Measurements from ENCODE around the gene ATRNL1.

ATRNL1 gene

GRCh38 chr10:115903207-115903606, 810.0 kb downstream of the ATRNL1 start:
- no peaks in the 10 kb centered on the region for H4K20me1 ChIP-seq (ENCODE audit: insufficient read depth, low read length)
- H3K79me2 ChIP-seq (ENCODE audit: low read length), result no peaks in the 10 kb centered on the region
- no peak overlapping the region for H3K4me3 ChIP-seq (ENCODE audit: low read length)
- no peak overlapping the region for H2AFZ ChIP-seq (ENCODE audit: low read depth, low read length)
- no peak for TF ChIP-seq EZH2phosphoT487 (IDR thresholded peaks at IDR 0.05; ENCODE audit: low read depth)
- no peak for TF ChIP-seq CTCF (IDR thresholded peaks at IDR 0.05; ENCODE audit: low read depth, low read length)
- H3K27me3 ChIP-seq (ENCODE audit: low read depth, low read length), result no peaks in the 10 kb centered on the region
- no peak overlapping the region for H3K27ac ChIP-seq (ENCODE audit: low read length)
- H3K36me3 ChIP-seq (replicated peaks; ENCODE audit: low read depth, low read length), result no peaks in the 10 kb centered on the region
- no peaks in the 10 kb centered on the region for H3K9me3 ChIP-seq (ENCODE audit: insufficient read depth, low read length)
- H3K4me1 ChIP-seq (ENCODE audit: low read length), result no peaks in the 10 kb centered on the region
- no peak overlapping the region for H3K4me2 ChIP-seq (ENCODE audit: low read length)
- H3K9ac ChIP-seq (ENCODE audit: low read length), result no peak overlapping the region

- Histone ChIP-seq H4K20me1 (ENCODE audit: insufficient read depth, low read length) (no peaks in the 10 kb centered on the region), H3K4me2 (ENCODE audit: low read length) (no peak overlapping the region), H3K79me2 (ENCODE audit: low read length) (no peaks in the 10 kb centered on the region), H3K27me3 (ENCODE audit: low read depth, low read length) (no peaks in the 10 kb centered on the region), H3K36me3 (replicated peaks; ENCODE audit: low read depth, low read length) (no peaks in the 10 kb centered on the region), H2AFZ (ENCODE audit: low read depth, low read length) (no peak overlapping the region), H3K9ac (ENCODE audit: low read length) (no peak overlapping the region), H3K4me3 (ENCODE audit: low read length) (no peak overlapping the region), H3K27ac (ENCODE audit: low read length) (no peak overlapping the region), H3K4me1 (ENCODE audit: low read length) (no peaks in the 10 kb centered on the region), H3K9me3 (ENCODE audit: insufficient read depth, low read length) (no peaks in the 10 kb centered on the region)
- TF ChIP-seq EZH2phosphoT487 (IDR thresholded peaks at IDR 0.05; ENCODE audit: low read depth), result no peak
- TF ChIP-seq CTCF (IDR thresholded peaks at IDR 0.05; ENCODE audit: low read depth, low read length), result no peak
Observed at GRCh38 chr10:115903845-115904244, 810.7 kb downstream of the ATRNL1 start.

- no peaks in the 10 kb centered on the region for H3K36me3 ChIP-seq (replicated peaks; ENCODE audit: low read depth, low read length)
- H3K27ac ChIP-seq (ENCODE audit: low read length), result no peak overlapping the region
- H2AFZ ChIP-seq (ENCODE audit: low read depth, low read length), result no peak overlapping the region
- no peaks in the 10 kb centered on the region for H3K79me2 ChIP-seq (ENCODE audit: low read length)
- H3K27me3 ChIP-seq (ENCODE audit: low read depth, low read length), result no peaks in the 10 kb centered on the region
- no peak overlapping the region for H3K4me2 ChIP-seq (ENCODE audit: low read length)
- TF ChIP-seq CTCF (IDR thresholded peaks at IDR 0.05; ENCODE audit: low read depth, low read length) (no peak), EZH2phosphoT487 (IDR thresholded peaks at IDR 0.05; ENCODE audit: low read depth) (no peak)
- H3K9ac ChIP-seq (ENCODE audit: low read length), result no peak overlapping the region
- no peak overlapping the region for H3K4me3 ChIP-seq (ENCODE audit: low read length)
- no peaks in the 10 kb centered on the region for H3K4me1 ChIP-seq (ENCODE audit: low read length)
- no peaks in the 10 kb centered on the region for H3K9me3 ChIP-seq (ENCODE audit: insufficient read depth, low read length)
- H4K20me1 ChIP-seq (ENCODE audit: insufficient read depth, low read length), result no peaks in the 10 kb centered on the region
Observed at GRCh38 chr10:115909037-115909436, 815.9 kb downstream of the ATRNL1 start.

GRCh38 chr10:115909962-115910731, 817.0 kb downstream of the ATRNL1 start:
- Histone ChIP-seq H4K20me1 (ENCODE audit: insufficient read depth, low read length) (no peaks in the 10 kb centered on the region), H3K79me2 (ENCODE audit: low read length) (no peaks in the 10 kb centered on the region), H3K27me3 (ENCODE audit: low read depth, low read length) (no peaks in the 10 kb centered on the region), H2AFZ (ENCODE audit: low read depth, low read length) (no peak overlapping the region), H3K36me3 (replicated peaks; ENCODE audit: low read depth, low read length) (no peaks in the 10 kb centered on the region), H3K9ac (ENCODE audit: low read length) (no peak overlapping the region), H3K4me1 (ENCODE audit: low read length) (no peaks in the 10 kb centered on the region), H3K4me2 (ENCODE audit: low read length) (no peak overlapping the region), H3K27ac (ENCODE audit: low read length) (no peak overlapping the region), H3K9me3 (ENCODE audit: insufficient read depth, low read length) (no peaks in the 10 kb centered on the region), H3K4me3 (ENCODE audit: low read length) (no peak overlapping the region)
- TF ChIP-seq CTCF (IDR thresholded peaks at IDR 0.05; ENCODE audit: low read depth, low read length) (no peak), EZH2phosphoT487 (IDR thresholded peaks at IDR 0.05; ENCODE audit: low read depth) (no peak)
